ENCODE results near the gene CPLANE2.
"Not testable (repeated sequence)": the region's sequence is repeated elsewhere in the genome, so short reads cannot be mapped to it uniquely, and the experiment has no call there.

CPLANE2 gene

DNA sequence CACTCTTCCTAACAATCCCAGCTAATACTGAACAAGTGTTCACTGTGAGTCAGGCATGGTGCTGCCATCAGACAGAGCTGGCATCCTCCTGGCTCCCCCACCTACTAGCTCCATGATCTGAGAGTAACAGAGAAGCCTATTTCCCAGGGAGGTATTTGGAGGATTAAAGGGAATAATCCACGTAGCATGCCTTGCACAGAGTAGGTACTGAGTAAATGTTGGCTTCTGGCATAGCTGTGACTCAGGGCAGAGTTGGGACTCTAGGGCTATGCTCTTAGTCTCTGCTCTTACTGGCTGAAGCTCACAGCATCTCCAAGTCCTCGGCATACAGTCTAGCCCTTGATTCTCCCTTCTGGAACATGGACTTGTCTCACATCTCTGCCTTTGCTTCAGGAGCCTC is 32.8 kb downstream of the CPLANE2 start:
- Histone ChIP-seq H3K36me3 (ENCODE audit: insufficient read depth, low read length) (no peaks in the 10 kb centered on the region), H3K27me3 (ENCODE audit: control insufficient read depth in 1 of 2, insufficient read depth in 2 of 2, low read length in 2 of 2) (no peaks in the 10 kb centered on the region), H3K4me3 (ENCODE audit: low read depth in 1 of 2, low read length in 2 of 2) (no peak overlapping the region), H3K4me1 (ENCODE audit: insufficient read depth, low read length) (peaks cover 5% of the 10 kb centered on the region), H3K27ac (ENCODE audit: low read depth, low read length) (no peak overlapping the region), H3K9me3 (ENCODE audit: low read length) (no peaks in the 10 kb centered on the region), H3K9ac (ENCODE audit: low read length) (no peak overlapping the region)

DNA sequence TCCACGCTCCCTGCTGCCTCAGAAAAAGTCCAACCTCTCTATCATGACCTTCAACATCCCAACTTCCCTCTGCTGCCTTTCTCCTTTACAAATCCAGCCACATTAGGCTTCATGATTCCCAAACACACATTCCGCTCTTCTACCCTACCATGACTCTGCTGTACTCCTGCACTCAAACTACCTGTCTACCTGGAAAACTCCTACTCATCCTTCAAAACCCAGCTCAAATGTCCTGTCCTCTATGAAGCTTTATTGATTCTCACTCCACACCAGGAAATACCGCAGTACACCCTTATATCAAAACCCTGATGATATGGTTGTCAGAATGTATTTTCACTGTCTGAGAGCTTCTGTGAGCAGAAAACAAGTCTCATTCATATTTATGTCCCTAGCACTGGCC is 33.4 kb downstream of the CPLANE2 start:
- peaks cover 5% of the 10 kb centered on the region for H3K4me1 ChIP-seq (ENCODE audit: insufficient read depth, low read length)
- no peaks in the 10 kb centered on the region for H3K36me3 ChIP-seq (ENCODE audit: insufficient read depth, low read length)
- H3K9me3 ChIP-seq (ENCODE audit: low read length), result no peaks in the 10 kb centered on the region
- H3K27me3 ChIP-seq (ENCODE audit: control insufficient read depth in 1 of 2, insufficient read depth in 2 of 2, low read length in 2 of 2), result no peaks in the 10 kb centered on the region
- H3K27ac ChIP-seq (ENCODE audit: low read depth, low read length), result no peak overlapping the region
- no peak overlapping the region for H3K9ac ChIP-seq (ENCODE audit: low read length)
- H3K4me3 ChIP-seq (ENCODE audit: low read depth in 1 of 2, low read length in 2 of 2), result no peak overlapping the region

DNA sequence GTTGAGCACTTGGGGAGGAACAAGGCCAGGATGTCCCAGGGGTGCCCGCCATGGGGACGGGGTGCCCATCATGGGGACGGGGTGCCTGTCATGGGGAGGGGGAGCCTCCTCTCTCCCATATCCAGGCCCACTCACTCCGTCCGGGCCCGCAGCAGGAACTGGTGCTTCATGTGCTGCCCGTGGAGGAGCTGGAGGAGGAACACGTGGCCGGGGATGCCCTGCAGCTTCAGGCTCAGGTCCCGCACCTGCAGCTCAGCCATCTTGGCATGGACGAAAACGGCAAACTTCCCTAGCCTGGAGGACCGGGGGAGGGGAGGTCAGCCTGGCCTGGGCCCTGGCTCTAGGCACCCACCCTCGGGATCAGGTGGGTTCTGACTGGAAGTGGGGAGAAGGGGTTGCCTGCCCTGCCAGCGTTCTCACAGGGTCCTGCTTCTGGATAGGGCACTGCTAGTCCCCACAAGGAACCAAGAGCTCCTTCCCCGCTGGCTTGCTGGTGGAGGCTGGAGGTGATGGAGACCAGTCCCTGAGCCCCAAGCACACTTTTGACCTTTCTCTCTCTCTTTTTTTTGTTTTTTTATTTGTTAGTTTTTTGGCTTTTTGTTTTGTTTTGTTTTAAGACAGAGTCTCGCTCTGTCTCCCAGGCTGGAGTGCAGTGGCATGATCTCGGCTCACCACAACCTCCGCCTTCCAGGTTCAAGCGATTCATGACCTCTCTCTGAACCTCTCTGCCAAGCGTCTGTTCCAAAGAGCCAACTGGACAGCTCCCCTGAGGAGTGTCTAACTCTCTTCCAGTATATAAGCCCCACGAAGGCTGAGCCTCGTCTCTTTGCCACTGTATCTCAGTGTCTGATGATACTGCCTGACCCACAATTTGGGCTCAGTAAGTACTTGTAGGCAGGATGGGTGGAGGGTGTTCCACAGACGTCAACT is 34.4 kb downstream of the CPLANE2 start:
- Histone ChIP-seq H3K4me1 (ENCODE audit: insufficient read depth, low read length) (peaks cover 5% of the 10 kb centered on the region), H3K4me3 (ENCODE audit: low read depth in 1 of 2, low read length in 2 of 2) (no peak overlapping the region), H3K27ac (ENCODE audit: low read depth, low read length) (no peak overlapping the region), H3K27me3 (ENCODE audit: control insufficient read depth in 1 of 2, insufficient read depth in 2 of 2, low read length in 2 of 2) (no peaks in the 10 kb centered on the region), H3K36me3 (ENCODE audit: insufficient read depth, low read length) (no peaks in the 10 kb centered on the region), H3K9me3 (ENCODE audit: low read length) (no peaks in the 10 kb centered on the region), H3K9ac (ENCODE audit: low read length) (no peak overlapping the region)

DNA sequence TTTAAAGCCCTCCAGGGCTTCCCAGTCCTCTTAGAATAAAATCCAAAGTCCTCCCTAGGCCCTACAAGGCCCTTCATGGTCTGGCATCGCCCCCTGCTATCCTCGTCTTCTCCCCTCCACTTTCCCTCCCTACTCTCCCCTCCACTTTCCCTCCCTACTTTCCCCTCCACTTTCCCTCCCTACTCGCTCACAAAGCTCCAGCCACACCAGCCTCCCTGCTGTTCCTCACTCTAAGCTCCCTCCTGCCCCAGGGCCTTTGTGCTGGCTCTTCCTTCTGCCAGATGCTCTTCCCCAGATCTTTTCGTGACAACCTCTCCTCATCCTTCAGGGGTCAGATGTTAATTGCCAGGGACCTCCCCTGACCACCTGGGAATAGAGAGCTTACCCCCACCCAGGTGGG is 37.3 kb downstream of the CPLANE2 start:
- no peak overlapping the region for H3K27ac ChIP-seq (ENCODE audit: low read depth, low read length)
- no peak overlapping the region for H3K9ac ChIP-seq (ENCODE audit: low read length)
- H3K9me3 ChIP-seq (ENCODE audit: low read length), result no peaks in the 10 kb centered on the region
- no peak overlapping the region for H3K4me3 ChIP-seq (ENCODE audit: low read depth in 1 of 2, low read length in 2 of 2)
- H3K36me3 ChIP-seq (ENCODE audit: insufficient read depth, low read length), result no peaks in the 10 kb centered on the region
- no peaks in the 10 kb centered on the region for H3K27me3 ChIP-seq (ENCODE audit: control insufficient read depth in 1 of 2, insufficient read depth in 2 of 2, low read length in 2 of 2)
- no peaks in the 10 kb centered on the region for H3K4me1 ChIP-seq (ENCODE audit: insufficient read depth, low read length)

DNA sequence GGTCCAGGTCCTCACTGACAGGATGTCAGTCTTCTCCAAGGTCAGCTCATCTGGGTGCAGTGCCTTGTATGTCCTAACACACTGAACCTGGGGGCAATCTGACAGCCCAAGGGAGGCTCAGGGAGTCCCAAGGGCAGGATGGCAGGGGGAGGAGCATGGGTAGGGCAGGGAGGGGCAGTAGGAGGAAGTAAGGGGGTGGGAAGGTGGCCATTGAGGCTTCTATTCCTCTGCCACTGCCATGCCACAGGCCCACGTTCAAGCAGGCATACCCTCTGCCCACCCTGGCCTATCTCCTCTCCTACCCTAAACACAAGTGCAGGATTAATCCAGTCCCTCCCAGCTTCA is 37.9 kb downstream of the CPLANE2 start:
- Histone ChIP-seq H3K9ac (ENCODE audit: low read length) (no peak overlapping the region), H3K9me3 (ENCODE audit: low read length) (no peaks in the 10 kb centered on the region), H3K36me3 (ENCODE audit: insufficient read depth, low read length) (no peaks in the 10 kb centered on the region), H3K4me3 (ENCODE audit: low read depth in 1 of 2, low read length in 2 of 2) (no peak overlapping the region), H3K27ac (ENCODE audit: low read depth, low read length) (no peak overlapping the region), H3K4me1 (ENCODE audit: insufficient read depth, low read length) (no peaks in the 10 kb centered on the region), H3K27me3 (ENCODE audit: control insufficient read depth in 1 of 2, insufficient read depth in 2 of 2, low read length in 2 of 2) (no peaks in the 10 kb centered on the region)

DNA sequence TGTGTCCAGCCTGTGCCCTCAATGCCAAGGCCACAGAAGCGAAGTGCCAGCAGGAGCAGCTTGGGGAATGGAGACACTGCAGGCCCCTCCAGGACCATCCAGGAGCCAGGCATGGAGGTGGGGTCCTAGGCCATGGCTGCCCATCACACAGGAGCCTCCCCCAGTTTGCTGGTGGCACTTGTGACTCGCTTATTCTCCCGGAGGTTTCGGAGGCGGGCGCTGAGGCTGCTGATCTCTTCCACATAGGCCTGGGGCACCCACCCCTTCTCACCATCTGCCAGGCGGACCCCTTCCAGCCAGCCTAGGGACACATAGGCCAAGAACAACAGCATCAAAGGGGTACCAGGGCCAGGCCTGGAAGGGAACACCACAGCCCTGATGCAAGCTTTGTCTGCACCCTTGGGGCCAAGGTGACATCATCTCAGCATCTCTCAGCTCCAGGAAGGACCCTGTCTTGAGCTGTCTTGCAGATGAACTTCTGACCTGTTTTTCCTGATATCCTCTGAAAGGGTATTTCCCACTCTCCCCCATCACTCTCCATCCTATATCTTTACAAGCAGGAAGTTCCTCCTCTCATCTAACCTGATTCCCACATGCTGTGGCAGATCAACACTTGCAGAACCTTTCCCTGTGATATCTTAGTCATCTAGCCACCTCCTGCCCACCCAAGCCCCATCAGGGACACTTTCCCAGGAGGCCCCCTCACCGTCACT is 38.4 kb downstream of the CPLANE2 start:
- no peak overlapping the region for H3K27ac ChIP-seq (ENCODE audit: low read depth, low read length)
- H3K4me3 ChIP-seq (ENCODE audit: low read depth in 1 of 2, low read length in 2 of 2), result no peak overlapping the region
- H3K9me3 ChIP-seq (ENCODE audit: low read length), result no peaks in the 10 kb centered on the region
- H3K36me3 ChIP-seq (ENCODE audit: insufficient read depth, low read length), result no peaks in the 10 kb centered on the region
- no peaks in the 10 kb centered on the region for H3K4me1 ChIP-seq (ENCODE audit: insufficient read depth, low read length)
- H3K27me3 ChIP-seq (ENCODE audit: control insufficient read depth in 1 of 2, insufficient read depth in 2 of 2, low read length in 2 of 2), result no peaks in the 10 kb centered on the region
- no peak overlapping the region for H3K9ac ChIP-seq (ENCODE audit: low read length)

DNA sequence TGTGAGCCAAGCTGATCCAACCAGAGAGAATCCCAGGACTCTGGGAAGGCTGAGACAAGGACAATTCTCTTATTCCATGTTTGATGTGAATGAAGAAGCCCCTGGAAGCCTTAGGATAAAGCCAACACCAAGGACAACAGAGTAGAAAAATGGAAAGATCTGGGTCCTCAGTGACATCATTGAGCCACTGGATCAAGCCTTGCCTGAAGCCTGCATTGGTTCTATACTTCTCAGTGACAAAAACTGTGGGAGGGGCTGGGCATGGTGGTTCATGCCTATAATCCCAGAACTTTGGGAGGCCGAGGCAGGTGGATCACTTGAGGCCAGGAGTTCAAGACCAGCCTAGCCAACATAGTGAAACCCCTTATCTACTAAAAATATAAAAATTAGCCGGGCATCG is 40.1 kb downstream of the CPLANE2 start:
- no peak overlapping the region for H3K9ac ChIP-seq (ENCODE audit: low read length)

DNA sequence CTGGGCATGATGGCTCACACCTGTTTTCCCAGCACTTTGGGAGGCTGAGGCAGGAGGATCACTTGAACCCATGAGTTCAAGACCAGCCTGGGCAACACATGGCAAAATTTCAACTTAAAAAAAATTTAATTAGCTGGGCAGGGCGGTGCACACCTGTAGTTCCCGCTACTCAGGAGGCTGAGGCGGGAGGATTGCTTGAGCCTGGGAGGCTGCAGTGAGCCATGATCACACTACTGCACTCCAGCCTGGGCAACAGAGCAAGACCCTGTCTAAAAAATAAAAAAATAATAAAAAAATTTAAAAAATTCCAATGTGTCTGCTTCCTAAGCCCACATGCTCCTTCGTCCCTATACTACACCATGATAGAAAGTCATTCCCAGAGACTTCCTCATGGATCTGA is 40.8 kb downstream of the CPLANE2 start:
- not testable (repeated sequence) for H3K9ac ChIP-seq (ENCODE audit: low read length); H3K9me3 ChIP-seq (ENCODE audit: low read length); H3K27me3 ChIP-seq (ENCODE audit: control insufficient read depth in 1 of 2, insufficient read depth in 2 of 2, low read length in 2 of 2); H3K4me1 ChIP-seq (ENCODE audit: insufficient read depth, low read length); H3K4me3 ChIP-seq (ENCODE audit: low read depth in 1 of 2, low read length in 2 of 2); H3K36me3 ChIP-seq (ENCODE audit: insufficient read depth, low read length); H3K27ac ChIP-seq (ENCODE audit: low read depth, low read length)

More for the DNA sequence above, 40.1 kb downstream of the CPLANE2 start:
- Histone ChIP-seq H3K4me1 (ENCODE audit: insufficient read depth, low read length) (no peaks in the 10 kb centered on the region), H3K27me3 (ENCODE audit: control insufficient read depth in 1 of 2, insufficient read depth in 2 of 2, low read length in 2 of 2) (no peaks in the 10 kb centered on the region), H3K4me3 (ENCODE audit: low read depth in 1 of 2, low read length in 2 of 2) (no peak overlapping the region), H3K27ac (ENCODE audit: low read depth, low read length) (no peak overlapping the region), H3K9me3 (ENCODE audit: low read length) (no peaks in the 10 kb centered on the region), H3K36me3 (ENCODE audit: insufficient read depth, low read length) (no peaks in the 10 kb centered on the region)

DNA sequence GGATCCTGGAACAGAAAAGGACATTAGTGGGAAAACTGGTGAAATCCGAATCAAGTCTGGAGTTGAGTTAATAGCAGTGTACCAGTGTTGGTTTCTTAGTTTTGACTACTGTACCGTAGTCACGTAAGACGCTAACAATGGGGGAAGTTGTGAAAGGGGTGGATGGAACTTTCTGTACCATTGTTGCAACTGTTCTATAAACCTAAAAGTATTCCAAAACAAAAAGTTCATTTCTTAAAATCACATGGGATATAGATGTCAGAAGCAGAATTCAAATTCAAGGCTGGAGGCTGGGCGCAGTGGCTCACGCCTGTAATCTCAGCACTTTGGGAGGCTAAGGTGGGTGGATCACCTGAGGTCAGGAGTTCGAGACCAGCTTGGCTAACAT is 41.5 kb downstream of the CPLANE2 start:
- no peaks in the 10 kb centered on the region for H3K27me3 ChIP-seq (ENCODE audit: control insufficient read depth in 1 of 2, insufficient read depth in 2 of 2, low read length in 2 of 2)
- H3K4me1 ChIP-seq (ENCODE audit: insufficient read depth, low read length), result no peaks in the 10 kb centered on the region
- H3K9me3 ChIP-seq (ENCODE audit: low read length), result no peaks in the 10 kb centered on the region
- H3K36me3 ChIP-seq (ENCODE audit: insufficient read depth, low read length), result no peaks in the 10 kb centered on the region
- no peak overlapping the region for H3K27ac ChIP-seq (ENCODE audit: low read depth, low read length)
- no peak overlapping the region for H3K4me3 ChIP-seq (ENCODE audit: low read depth in 1 of 2, low read length in 2 of 2)
- H3K9ac ChIP-seq (ENCODE audit: low read length), result no peak overlapping the region

DNA sequence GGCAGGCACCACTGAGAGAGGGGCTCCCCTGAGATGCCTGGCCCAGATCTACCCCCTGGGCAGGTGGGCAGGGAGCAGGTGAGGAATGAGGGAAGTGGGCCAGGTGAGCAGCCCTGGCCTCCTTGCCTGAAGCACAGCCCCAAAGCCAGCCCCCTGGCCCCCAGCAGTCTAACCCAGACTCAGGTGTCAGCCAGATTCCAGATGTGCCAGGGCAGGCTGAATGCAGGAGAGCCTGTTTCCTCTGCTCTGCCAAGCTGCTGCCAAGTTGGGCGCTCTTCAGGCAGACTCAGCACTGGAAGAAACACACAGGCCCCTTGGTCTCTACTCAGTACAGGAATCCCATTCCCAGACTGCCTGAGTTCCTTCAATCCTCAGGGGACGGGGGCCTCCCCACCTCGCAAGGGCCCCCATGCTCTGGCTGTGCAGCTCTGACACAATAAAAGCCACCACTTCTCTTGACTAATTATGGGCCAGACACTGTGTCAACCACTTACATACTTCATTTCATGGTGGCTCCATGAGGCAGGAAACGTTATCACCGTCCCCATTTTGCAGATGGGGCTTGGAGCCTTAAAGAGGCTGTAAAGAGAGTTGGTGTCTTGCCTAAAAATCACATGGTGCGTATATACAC is 45.0 kb downstream of the CPLANE2 start:
- no peaks in the 10 kb centered on the region for H3K9me3 ChIP-seq (ENCODE audit: low read length)
- no peak overlapping the region for H3K4me3 ChIP-seq (ENCODE audit: low read depth in 1 of 2, low read length in 2 of 2)
- H3K9ac ChIP-seq (ENCODE audit: low read length), result no peak overlapping the region
- no peaks in the 10 kb centered on the region for H3K27me3 ChIP-seq (ENCODE audit: control insufficient read depth in 1 of 2, insufficient read depth in 2 of 2, low read length in 2 of 2)
- H3K4me1 ChIP-seq (ENCODE audit: insufficient read depth, low read length), result peaks cover 6% of the 10 kb centered on the region
- no peaks in the 10 kb centered on the region for H3K36me3 ChIP-seq (ENCODE audit: insufficient read depth, low read length)
- no peak overlapping the region for H3K27ac ChIP-seq (ENCODE audit: low read depth, low read length)

DNA sequence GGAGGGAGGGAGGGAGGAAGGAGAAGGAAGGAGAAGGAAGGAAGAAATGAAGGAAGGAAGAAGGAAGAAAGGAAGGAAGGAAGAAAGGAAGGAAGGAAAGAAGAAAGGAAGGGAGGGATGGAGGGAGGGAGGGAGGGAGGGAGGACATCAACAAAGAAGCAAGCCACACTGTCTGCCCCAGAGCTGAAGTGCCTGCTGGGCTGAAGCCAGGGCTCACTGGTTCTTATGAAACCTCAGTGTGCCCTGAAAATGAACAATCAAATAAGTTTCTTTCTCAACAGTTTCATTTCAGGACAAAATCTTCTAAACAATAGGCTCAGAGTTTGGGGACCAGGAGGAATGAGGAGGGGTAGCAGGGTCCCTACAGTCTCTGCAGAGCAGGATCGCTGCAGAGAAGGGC is 45.7 kb downstream of the CPLANE2 start:
- no peak overlapping the region for H3K4me3 ChIP-seq (ENCODE audit: low read depth in 1 of 2, low read length in 2 of 2)
- H3K27ac ChIP-seq (ENCODE audit: low read depth, low read length), result no peak overlapping the region
- peaks cover 6% of the 10 kb centered on the region for H3K4me1 ChIP-seq (ENCODE audit: insufficient read depth, low read length)
- no peaks in the 10 kb centered on the region for H3K9me3 ChIP-seq (ENCODE audit: low read length)
- H3K36me3 ChIP-seq (ENCODE audit: insufficient read depth, low read length), result no peaks in the 10 kb centered on the region
- no peak overlapping the region for H3K9ac ChIP-seq (ENCODE audit: low read length)
- no peaks in the 10 kb centered on the region for H3K27me3 ChIP-seq (ENCODE audit: control insufficient read depth in 1 of 2, insufficient read depth in 2 of 2, low read length in 2 of 2)

All from muscle layer of colon (tissue), 2 donors.